H9 (cell line): ENCODE results near the gene TAGLN2. TPM values are rescaled to one million over a fixed set of nuclear protein-coding genes. Genes with fewer than 3 reads are reported as not detected.

Experiments used
- DNase-seq: peaks from one replicate; pipeline ENCODE4 v3.0.0-alpha.2; 2017
- H2AFZ ChIP-seq: one replicate; pipeline ENCODE4 v1.6.1; 2013; ENCODE audit warnings: mild to moderate bottlenecking, low read length, control low read depth, moderate library complexity
- H2AK5ac ChIP-seq: 2 replicates; pipeline ENCODE4 v1.6.1; 2013; ENCODE audit warnings: low read length, control low read depth, mixed read lengths; ENCODE audit not compliant: insufficient read length
- H2BK120ac ChIP-seq: one replicate; pipeline ENCODE4 v1.6.1; 2013; ENCODE audit warnings: low read depth, mild to moderate bottlenecking, low read length, control low read depth, inconsistent platforms; ENCODE audit not compliant: poor library complexity, severe bottlenecking
- H2BK12ac ChIP-seq: 2 replicates; pipeline ENCODE4 v1.6.1; 2013; ENCODE audit warnings: low read length, control low read depth, mixed read lengths, low read depth; ENCODE audit not compliant: insufficient read length
- H2BK15ac ChIP-seq: 2 replicates; pipeline ENCODE4 v1.6.1; 2013; ENCODE audit warnings: low read depth, low read length, control low read depth
- H2BK20ac ChIP-seq: one replicate; pipeline ENCODE4 v1.6.1; 2013; ENCODE audit warnings: low read depth, mild to moderate bottlenecking, low read length, control low read depth, inconsistent platforms; ENCODE audit not compliant: poor library complexity, severe bottlenecking
- H2BK5ac ChIP-seq: 2 replicates; pipeline ENCODE4 v1.6.1; 2013; ENCODE audit warnings: low read length, control low read depth, mixed read lengths; ENCODE audit not compliant: insufficient read length
- H3K14ac ChIP-seq: 2 replicates; pipeline ENCODE4 v1.6.1; 2013; ENCODE audit warnings: low read length, control low read depth; ENCODE audit not compliant: insufficient read depth
- H3K18ac ChIP-seq: 2 replicates; pipeline ENCODE4 v1.6.1; 2013; ENCODE audit warnings: low read depth, mild to moderate bottlenecking, mixed read lengths, low read length, control low read depth; ENCODE audit not compliant: insufficient read length
- H3K23ac ChIP-seq: 2 replicates; pipeline ENCODE4 v1.6.1; 2013; ENCODE audit warnings: low read length, control low read depth, mixed read lengths, low read depth; ENCODE audit not compliant: insufficient read length
- H3K23me2 ChIP-seq: 2 replicates; pipeline ENCODE4 v1.6.1; 2013; ENCODE audit warnings: low read depth, mild to moderate bottlenecking, mixed read lengths, low read length, control low read depth; ENCODE audit not compliant: insufficient read length, poor library complexity, severe bottlenecking
- H3K27ac ChIP-seq: 2 replicates; pipeline ENCODE4 v1.5.1; 2013; ENCODE audit warnings: low read length, control low read depth, mixed read lengths, low read depth; ENCODE audit not compliant: insufficient read length
- H3K27me3 ChIP-seq: 2 replicates; pipeline ENCODE4 v1.6.1; 2013; ENCODE audit warnings: low read length, control low read depth, inconsistent platforms; ENCODE audit not compliant: insufficient read depth
- H3K4ac ChIP-seq: 2 replicates; pipeline ENCODE4 v1.6.1; 2013; ENCODE audit warnings: low read depth, mild to moderate bottlenecking, control low read depth, inconsistent platforms, low read length, moderate library complexity
- H3K4me1 ChIP-seq: 2 replicates; pipeline ENCODE4 v1.6.1; 2013; ENCODE audit warnings: low read length, control low read depth, inconsistent platforms; ENCODE audit not compliant: insufficient read depth
- H3K4me2 ChIP-seq: 2 replicates; pipeline ENCODE4 v1.6.1; 2013; ENCODE audit warnings: low read length, control low read depth, mixed read lengths; ENCODE audit not compliant: insufficient read length, insufficient read depth
- H3K56ac ChIP-seq: 2 replicates; pipeline ENCODE4 v1.6.1; 2013; ENCODE audit warnings: low read depth, mild to moderate bottlenecking, mixed read lengths, low read length, control low read depth; ENCODE audit not compliant: insufficient read length
- H3K79me1 ChIP-seq: 2 replicates; pipeline ENCODE4 v1.6.1; 2013; ENCODE audit warnings: low read depth, mild to moderate bottlenecking, moderate library complexity, low read length, control low read depth, inconsistent platforms; ENCODE audit not compliant: insufficient read depth, poor library complexity, severe bottlenecking
- H3K79me2 ChIP-seq: 2 replicates; pipeline ENCODE4 v1.6.1; 2013; ENCODE audit warnings: low read length, control low read depth, inconsistent platforms; ENCODE audit not compliant: insufficient read depth
- H3K9ac ChIP-seq: 2 replicates; pipeline ENCODE4 v1.6.1; 2013; ENCODE audit warnings: low read length, control low read depth, mixed read lengths; ENCODE audit not compliant: insufficient read length; ENCODE audit errors: extremely low read depth
- H3K9me3 ChIP-seq: one replicate; pipeline ENCODE4 v1.6.1; 2013; ENCODE audit warnings: low read depth, low read length, inconsistent platforms; ENCODE audit not compliant: control insufficient read depth
- H3T11ph ChIP-seq: one replicate; pipeline ENCODE4 v1.6.1; 2013; ENCODE audit warnings: mild to moderate bottlenecking, low read length, control low read depth, inconsistent platforms
- H4K20me1 ChIP-seq: one replicate; pipeline ENCODE4 v1.6.1; 2013; ENCODE audit not compliant: control insufficient read depth, insufficient read length, insufficient read depth
- H4K5ac ChIP-seq: 2 replicates; pipeline ENCODE4 v1.6.1; 2013; ENCODE audit warnings: low read depth, mild to moderate bottlenecking, mixed read lengths, low read length, control low read depth; ENCODE audit not compliant: insufficient read length
- H4K8ac ChIP-seq: replicated peaks from 2 replicates; pipeline ENCODE4 v1.6.1; 2013; ENCODE audit warnings: low read length, control low read depth, mixed read lengths, low read depth; ENCODE audit not compliant: insufficient read length
- H4K91ac ChIP-seq: 2 replicates; pipeline ENCODE4 v1.6.1; 2013; ENCODE audit warnings: low read depth, mild to moderate bottlenecking, moderate library complexity, mixed read lengths, low read length, control low read depth; ENCODE audit not compliant: insufficient read length
- H3K27ac Mint-ChIP-seq, 3 experiments: 2 replicates in 2 of 3; 3 replicates in 1 of 3; pipeline ENCODE4 v1.8.0; 2020 to 2021; ENCODE audit warnings: mixed read lengths in 3 of 3, mild to moderate bottlenecking in 1 of 3, moderate library complexity in 1 of 3
- H3K27me3 Mint-ChIP-seq: 2 replicates; pipeline ENCODE4 v1.8.0; 2021; ENCODE audit warnings: low read depth, mild to moderate bottlenecking, moderate library complexity, mixed read lengths
- H3K36me3 Mint-ChIP-seq, 3 experiments: 2 replicates in 2 of 3; 3 replicates in 1 of 3; pipeline ENCODE4 v1.8.0; 2020 to 2021; ENCODE audit warnings: low read depth in 3 of 3, mixed read lengths in 3 of 3; ENCODE audit not compliant: insufficient read depth in 1 of 3
- H3K4me1 Mint-ChIP-seq, 2 experiments: 2 replicates each; pipeline ENCODE4 v1.8.0; 2020; ENCODE audit warnings: mixed read lengths in 2 of 2
- H3K4me3 Mint-ChIP-seq, 2 experiments: 2 replicates in 1 of 2; 3 replicates in 1 of 2; pipeline ENCODE4 v1.8.0; 2020 to 2021; ENCODE audit warnings: mild to moderate bottlenecking in 2 of 2, mixed read lengths in 2 of 2, moderate library complexity in 1 of 2
- H3K9me3 Mint-ChIP-seq, 2 experiments: 2 replicates in 1 of 2; 3 replicates in 1 of 2; pipeline ENCODE4 v1.8.0; 2020; ENCODE audit warnings: mild to moderate bottlenecking in 2 of 2, mixed read lengths in 2 of 2, moderate library complexity in 1 of 2
- WGBS: extraction: QIAGEN DNeasy Blood & Tissue Kit; methylation state at CpG from one replicate; pipeline ENCODE4 v1.1.7; 2013; ENCODE audit warnings: missing lambda C conversion rate, low lambda C conversion rate, mixed read lengths; ENCODE audit not compliant: insufficient read length; ENCODE audit errors: extremely low coverage; 5-methylcytosine and 5-hydroxymethylcytosine counted together
- total RNA-seq: library from RNA; stranded (reverse); gene quantifications from 2 replicates; pipeline ENCODE4 v1.2.1, GENCODE V29; 2021
- TF ChIP-seq, protein P1 (sequence below): fragments of 200-600 bp; sonication (generic); conservative IDR thresholded peaks from 3 replicates; pipeline ENCODE4 v1.8.0; 2021; ENCODE audit warnings: antibody characterized with exemption, mild to moderate bottlenecking

Gene TAGLN2
- total RNA-seq, 1 experiment from 2014 or later, result 76.7 TPM

DNA sequence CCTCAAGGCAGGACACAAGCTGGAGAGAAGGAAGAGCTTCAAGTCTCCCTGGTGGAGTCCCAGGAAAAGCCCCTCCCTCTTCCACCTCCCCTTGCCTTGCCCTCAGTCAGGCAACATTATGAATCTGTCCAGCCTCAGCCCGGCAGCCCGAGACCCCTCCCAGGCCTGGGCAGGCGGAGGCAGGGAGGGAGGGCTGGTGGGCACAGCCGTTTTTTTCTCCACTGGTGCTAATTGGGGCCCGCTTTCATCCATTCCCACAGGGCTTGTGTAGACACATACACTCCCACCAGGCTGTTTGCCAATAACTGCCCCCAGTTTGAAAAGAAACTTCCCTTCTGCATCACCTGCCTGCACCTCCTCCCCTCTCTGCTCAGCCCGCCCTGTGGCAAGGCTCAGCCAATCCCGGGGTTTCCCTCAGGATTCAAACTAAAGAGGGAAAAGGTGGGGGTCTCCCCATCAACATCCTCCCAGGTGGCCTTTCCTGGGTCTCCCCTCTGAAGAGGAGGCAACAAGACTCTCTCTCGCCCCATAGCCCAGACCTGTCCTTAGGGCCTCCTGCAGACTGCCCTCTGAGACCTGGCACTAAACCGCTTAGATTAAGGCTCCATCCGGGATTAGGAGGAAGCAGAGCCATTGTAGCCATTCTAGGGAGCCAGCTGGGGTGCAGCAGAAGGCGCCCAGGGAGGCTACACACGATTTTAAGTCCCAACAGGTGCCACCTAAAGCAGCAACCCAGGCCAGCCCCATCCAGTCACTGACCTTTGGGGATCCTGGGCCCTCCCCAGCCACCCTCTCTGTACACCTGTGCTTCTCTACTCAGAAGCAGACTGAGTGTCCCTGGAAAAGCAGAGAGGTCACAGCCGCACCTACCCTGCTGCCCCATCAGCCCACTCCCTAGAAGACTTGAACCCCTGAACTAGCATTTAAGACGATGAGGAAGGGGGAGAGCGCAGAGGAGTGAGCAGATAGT is 16.6 kb upstream of the TAGLN2 start:
- H3K23ac ChIP-seq, result no peak overlapping the region
- H3K9me3 Mint-ChIP-seq, result no peaks in the 10 kb centered on the region
- H3K27me3 Mint-ChIP-seq, result peaks cover 3% of the 10 kb centered on the region
- no peak overlapping the region for H3K27ac ChIP-seq
- H4K91ac ChIP-seq, result no peak overlapping the region
- no peak overlapping the region for H2BK120ac ChIP-seq
- peaks cover 10% of the 10 kb centered on the region for H3K23me2 ChIP-seq
- no CpG with 5 or more reads among the region's 15 CpGs for WGBS
- H3K4me1 ChIP-seq, result no peaks in the 10 kb centered on the region; the same call in 1 of the 2 replicates
- peak overlapping the region in 2 of 3 experiments; percentile 57 to 71; a peak in 2 of 7 replicates for H3K27ac Mint-ChIP-seq
- no peak overlapping the region for H2BK5ac ChIP-seq
- H4K8ac ChIP-seq, result no peak overlapping the region
- no peak overlapping the region for H3K56ac ChIP-seq
- H3K14ac ChIP-seq, result peak overlapping the region; percentile 8; the same call in 1 of the 2 replicates
- no peak overlapping the region for H2AFZ ChIP-seq
- no peak overlapping the region for H2AK5ac ChIP-seq
- no peak overlapping the region for H2BK12ac ChIP-seq
- H3K79me2 ChIP-seq, result no peaks in the 10 kb centered on the region
- H3K9me3 ChIP-seq, result no peaks in the 10 kb centered on the region
- no peak overlapping the region for H4K5ac ChIP-seq
- H4K20me1 ChIP-seq, result no peaks in the 10 kb centered on the region
- peaks cover 8 to 13% (median 9%) of the 10 kb centered on the region in 3 experiments; a peak in 6 of 7 replicates for H3K36me3 Mint-ChIP-seq
- H3K9ac ChIP-seq, result no peak overlapping the region
- no peak overlapping the region for H3K4me2 ChIP-seq
- no peak overlapping the region; a peak in 1 of 5 replicates for H3K4me3 Mint-ChIP-seq
- H2BK20ac ChIP-seq, result no peak overlapping the region
- DNase-seq, result no peak
- no peaks in the 10 kb centered on the region for H3K79me1 ChIP-seq
- peak overlapping the region; percentile 46 for H3K18ac ChIP-seq
- no peaks in the 10 kb centered on the region for H3K27me3 ChIP-seq
- peaks cover 45 to 71% of the 10 kb centered on the region in 2 experiments for H3K4me1 Mint-ChIP-seq
- H3T11ph ChIP-seq, result no peak overlapping the region
- H3K4ac ChIP-seq, result no peak overlapping the region
- H2BK15ac ChIP-seq, result no peak overlapping the region
- TF ChIP-seq, protein P1, sequence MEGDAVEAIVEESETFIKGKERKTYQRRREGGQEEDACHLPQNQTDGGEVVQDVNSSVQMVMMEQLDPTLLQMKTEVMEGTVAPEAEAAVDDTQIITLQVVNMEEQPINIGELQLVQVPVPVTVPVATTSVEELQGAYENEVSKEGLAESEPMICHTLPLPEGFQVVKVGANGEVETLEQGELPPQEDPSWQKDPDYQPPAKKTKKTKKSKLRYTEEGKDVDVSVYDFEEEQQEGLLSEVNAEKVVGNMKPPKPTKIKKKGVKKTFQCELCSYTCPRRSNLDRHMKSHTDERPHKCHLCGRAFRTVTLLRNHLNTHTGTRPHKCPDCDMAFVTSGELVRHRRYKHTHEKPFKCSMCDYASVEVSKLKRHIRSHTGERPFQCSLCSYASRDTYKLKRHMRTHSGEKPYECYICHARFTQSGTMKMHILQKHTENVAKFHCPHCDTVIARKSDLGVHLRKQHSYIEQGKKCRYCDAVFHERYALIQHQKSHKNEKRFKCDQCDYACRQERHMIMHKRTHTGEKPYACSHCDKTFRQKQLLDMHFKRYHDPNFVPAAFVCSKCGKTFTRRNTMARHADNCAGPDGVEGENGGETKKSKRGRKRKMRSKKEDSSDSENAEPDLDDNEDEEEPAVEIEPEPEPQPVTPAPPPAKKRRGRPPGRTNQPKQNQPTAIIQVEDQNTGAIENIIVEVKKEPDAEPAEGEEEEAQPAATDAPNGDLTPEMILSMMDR, result no peak
